Nephron (organoid): ENCODE data around the gene SLC29A3.

ENCODE experiments used
- H3K27ac Mint-ChIP-seq, 3 experiments: 2 replicates each; pipeline ENCODE4 v1.8.0; 2020; ENCODE audit warnings: mixed read lengths in 3 of 3, mild to moderate bottlenecking in 2 of 3, moderate library complexity in 1 of 3
- H3K27me3 Mint-ChIP-seq: 2 replicates; pipeline ENCODE4 v1.8.0; 2021; ENCODE audit warnings: low read depth, mild to moderate bottlenecking, moderate library complexity, mixed read lengths
- H3K36me3 Mint-ChIP-seq: 2 replicates; pipeline ENCODE4 v1.8.0; 2020; ENCODE audit warnings: low read depth, mixed read lengths
- H3K4me1 Mint-ChIP-seq: 2 replicates; pipeline ENCODE4 v1.8.0; 2020; ENCODE audit warnings: mixed read lengths
- H3K4me3 Mint-ChIP-seq, 3 experiments: 2 replicates each; pipeline ENCODE4 v1.8.0; 2020; ENCODE audit warnings: mild to moderate bottlenecking in 3 of 3, mixed read lengths in 3 of 3, moderate library complexity in 2 of 3
- H3K9me3 Mint-ChIP-seq: 2 replicates; pipeline ENCODE4 v1.8.0; 2020; ENCODE audit warnings: mixed read lengths
- CTCF ChIP-seq, 3 experiments: fragments of 200-600 bp; sonication (generic); IDR thresholded peaks; one replicate each; pipeline ENCODE4 v1.5.0; 2021; ENCODE audit warnings: antibody characterized with exemption in 3 of 3; ENCODE audit not compliant: unreplicated experiment in 3 of 3

The SLC29A3 gene

GRCh38 chr10:71375952-71376351 lies 56.9 kb downstream of the SLC29A3 start:
- peak overlapping the region in 1 of 3 experiments; percentile 43 for H3K27ac Mint-ChIP-seq
- H3K36me3 Mint-ChIP-seq, result no peaks in the 10 kb centered on the region
- peak overlapping the region; percentile 42 to 78 (median 71) for H3K4me3 Mint-ChIP-seq
- no peak for TF ChIP-seq CTCF (IDR thresholded peaks at IDR 0.05; ENCODE audit: unreplicated experiment in 3 of 3)
- H3K4me1 Mint-ChIP-seq, result peaks cover 6% of the 10 kb centered on the region
- H3K9me3 Mint-ChIP-seq, result no peaks in the 10 kb centered on the region
- H3K27me3 Mint-ChIP-seq, result peaks cover 19% of the 10 kb centered on the region

- H3K36me3 Mint-ChIP-seq, result no peaks in the 10 kb centered on the region
- H3K27me3 Mint-ChIP-seq, result peaks cover 16% of the 10 kb centered on the region
- TF ChIP-seq CTCF (IDR thresholded peaks at IDR 0.05; ENCODE audit: unreplicated experiment in 3 of 3), result no peak
- peak overlapping the region in 1 of 3 experiments; percentile 12 for H3K27ac Mint-ChIP-seq
- peaks cover 6% of the 10 kb centered on the region for H3K4me1 Mint-ChIP-seq
- H3K9me3 Mint-ChIP-seq, result no peaks in the 10 kb centered on the region
- peak overlapping the region in 1 of 3 experiments; percentile 1 for H3K4me3 Mint-ChIP-seq
Measured at GRCh38 chr10:71378336-71379117, 59.5 kb downstream of the SLC29A3 start.

GRCh38 chr10:71379118-71379766 lies 60.2 kb downstream of the SLC29A3 start:
- Mint-ChIP-seq H3K36me3 (no peaks in the 10 kb centered on the region), H3K4me3 (no peak overlapping the region), H3K27ac (no peak overlapping the region), H3K9me3 (no peaks in the 10 kb centered on the region), H3K4me1 (peaks cover 6% of the 10 kb centered on the region), H3K27me3 (peaks cover 14% of the 10 kb centered on the region)
- no peak for TF ChIP-seq CTCF (IDR thresholded peaks at IDR 0.05; ENCODE audit: unreplicated experiment in 3 of 3)

- peaks cover 8% of the 10 kb centered on the region for H3K27me3 Mint-ChIP-seq
- no peaks in the 10 kb centered on the region for H3K36me3 Mint-ChIP-seq
- H3K4me3 Mint-ChIP-seq, result no peak overlapping the region
- H3K4me1 Mint-ChIP-seq, result peaks cover 6% of the 10 kb centered on the region
- no peak for TF ChIP-seq CTCF (IDR thresholded peaks at IDR 0.05; ENCODE audit: unreplicated experiment in 3 of 3)
- no peak overlapping the region for H3K27ac Mint-ChIP-seq
- H3K9me3 Mint-ChIP-seq, result no peaks in the 10 kb centered on the region
Measured at GRCh38 chr10:71380841-71381240, 61.8 kb downstream of the SLC29A3 start.

- Mint-ChIP-seq H3K27ac (no peak overlapping the region), H3K9me3 (no peaks in the 10 kb centered on the region), H3K4me1 (peaks cover 6% of the 10 kb centered on the region), H3K36me3 (no peaks in the 10 kb centered on the region), H3K27me3 (peaks cover 15% of the 10 kb centered on the region), H3K4me3 (no peak overlapping the region)
- TF ChIP-seq CTCF (IDR thresholded peaks at IDR 0.05; ENCODE audit: unreplicated experiment in 3 of 3), result no peak
Measured at GRCh38 chr10:71381611-71382010, 62.6 kb downstream of the SLC29A3 start.
